T47D (cell line): ENCODE measurements around the gene RAI1.

ENCODE experiments used
- DNase-seq, 2 experiments: peaks; one replicate each; pipeline versions ENCODE4 v3.0.0 to v3.0.0-alpha.2; 2011 to 2012; ENCODE audit warnings: low read depth in 1 of 2, low spot score in 1 of 2
- JUND ChIP-seq: IDR thresholded peaks from 2 replicates; pipeline ENCODE4 v1.6.1; 2012; ENCODE audit warnings: low read depth
- in situ Hi-C: cut with HindIII; loops from 2 replicates; pipeline ENCODE4 v1.10.0; 2016; ENCODE audit warnings: low sequenced_read_pairs, low pct_unique_long_range_greater_than_20kb

Gene RAI1

DNA sequence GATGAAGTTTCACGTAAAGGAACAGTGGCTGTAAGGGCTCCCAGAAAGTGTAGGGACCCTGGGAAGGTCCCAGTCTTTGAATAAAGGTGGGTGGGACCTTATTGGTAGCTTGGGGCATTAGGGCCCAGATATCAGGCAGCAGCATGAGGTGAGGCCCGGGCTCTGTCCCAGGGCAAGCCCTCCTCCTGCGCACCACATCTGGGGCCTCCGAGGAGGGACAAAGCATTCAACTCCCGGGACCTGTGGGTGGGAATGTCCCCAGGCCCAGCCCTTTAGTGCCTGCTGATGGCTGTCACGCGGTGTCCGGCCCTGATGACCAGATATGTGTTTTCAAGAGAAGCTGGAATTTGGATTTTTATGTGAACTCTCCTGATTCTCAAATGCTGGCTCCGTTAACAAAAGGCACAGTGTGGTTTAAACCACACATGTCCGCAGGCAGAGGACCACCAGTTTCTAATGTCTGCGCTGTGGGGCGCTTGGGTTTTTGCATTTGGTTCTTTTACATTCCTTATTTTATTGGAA, 30.4 kb downstream of the RAI1 start:
- in situ Hi-C loops, result no loop called here
- no peak for TF ChIP-seq JUND
- no peak for DNase-seq

DNA sequence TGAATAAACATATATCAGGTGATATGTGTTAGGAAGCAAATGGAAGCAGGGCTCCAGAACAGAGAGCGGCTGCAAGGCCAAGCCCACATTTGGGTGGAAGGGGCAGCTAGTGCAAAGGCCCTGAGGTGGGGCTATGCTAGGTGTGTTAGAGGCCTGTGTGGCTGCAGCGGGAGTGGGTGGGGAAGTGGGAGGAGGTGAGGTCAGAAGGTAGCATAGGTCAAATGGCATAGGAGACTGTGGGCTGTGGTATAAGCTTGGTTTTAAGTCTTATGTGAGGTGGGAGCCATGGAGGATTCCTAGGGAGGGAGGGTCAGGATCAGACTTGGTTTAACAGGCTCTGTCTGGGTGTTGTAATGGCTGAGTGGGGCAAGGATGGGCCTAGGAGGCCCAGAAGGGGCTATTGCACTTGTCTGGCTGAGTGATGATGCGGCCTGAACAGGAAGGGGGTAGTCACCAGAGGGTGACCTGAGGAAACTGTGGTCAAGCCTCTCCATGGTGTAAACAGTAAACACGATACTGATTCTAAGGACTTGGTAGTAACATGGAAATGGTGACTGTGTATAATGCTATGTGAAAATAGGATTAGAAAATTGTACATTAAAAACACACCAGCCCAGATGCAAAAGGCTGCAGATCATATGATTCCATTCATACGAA, 31.1 kb downstream of the RAI1 start:
- DNase-seq, result no peak
- in situ Hi-C loops, result no loop called here
- TF ChIP-seq JUND, result no peak

DNA sequence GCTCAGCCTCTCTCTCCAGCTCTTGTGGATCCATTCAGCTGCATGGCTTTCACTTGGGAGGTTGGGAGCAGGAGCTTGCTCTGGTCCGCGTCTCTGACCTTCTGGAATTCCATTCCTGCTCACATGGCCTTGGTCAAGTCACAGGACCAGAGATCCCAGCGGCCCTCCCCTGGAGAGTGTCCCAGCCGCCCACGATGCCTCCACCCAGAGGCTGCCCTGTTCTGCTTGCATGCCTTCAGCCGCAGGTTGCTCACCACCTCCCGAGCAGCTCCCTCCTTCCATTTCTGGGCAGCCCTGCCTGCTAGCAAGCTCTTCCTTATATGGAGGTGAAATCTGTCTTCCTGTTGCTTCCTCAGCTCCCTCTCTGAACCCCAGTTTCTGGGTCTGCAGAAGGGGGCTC, 32.6 kb downstream of the RAI1 start:
- in situ Hi-C loops, result no loop called here
- DNase-seq, result peak in 1 of 2 experiments; percentile 72
- no peak for TF ChIP-seq JUND

DNA sequence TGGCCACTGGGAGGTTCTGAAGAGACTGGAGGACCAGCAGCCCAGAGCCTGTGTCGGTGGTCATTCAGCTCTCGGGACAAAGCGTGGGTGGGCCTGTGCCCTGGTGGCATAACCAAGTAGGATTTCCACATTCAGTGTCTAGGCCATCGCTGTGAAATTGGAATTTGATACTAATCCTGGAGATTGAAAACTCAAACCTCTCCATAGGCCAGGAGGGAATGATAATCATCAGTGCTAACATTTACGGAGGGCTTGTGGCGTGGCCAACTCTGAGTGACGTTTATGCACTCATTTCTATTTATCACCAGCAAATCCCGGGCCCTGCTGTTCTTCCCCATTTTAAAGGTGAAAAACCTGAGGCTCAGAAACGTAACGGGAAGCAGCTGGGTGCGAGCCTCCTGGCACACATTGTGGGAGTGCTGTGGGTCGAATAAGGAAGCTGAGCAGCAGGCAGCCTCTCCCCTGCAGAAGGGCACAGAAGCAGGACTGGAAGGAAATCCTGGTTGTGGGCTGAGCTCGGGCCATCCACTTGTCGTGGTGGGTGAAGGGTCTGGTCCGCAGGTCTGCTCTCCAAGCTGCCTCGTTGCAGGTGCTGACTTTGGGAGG, 33.1 kb downstream of the RAI1 start:
- in situ Hi-C loops, result no loop called here
- peak in 1 of 2 experiments; percentile 65 for DNase-seq
- TF ChIP-seq JUND, result no peak

DNA sequence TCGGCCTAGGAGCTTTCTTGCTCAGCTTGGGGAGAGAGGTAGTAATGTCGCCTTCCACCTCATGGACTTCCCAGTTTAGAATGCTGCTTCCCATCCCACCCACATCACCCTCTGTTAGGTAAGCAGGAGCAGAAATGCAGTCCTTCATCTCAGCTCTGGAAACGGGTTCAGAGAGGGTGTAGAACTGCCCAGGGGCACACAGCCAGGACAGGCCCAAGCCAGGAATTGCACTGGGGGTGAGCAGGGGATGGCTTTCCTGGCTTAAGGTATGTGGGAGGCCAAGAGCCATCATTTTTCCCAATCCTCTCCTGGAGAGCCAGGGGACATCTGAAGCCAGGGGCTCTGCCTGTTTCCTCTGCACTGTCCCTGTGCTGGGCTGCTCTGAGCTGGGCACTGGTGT, 33.6 kb downstream of the RAI1 start:
- no peak for DNase-seq
- in situ Hi-C loops, result no loop called here
- TF ChIP-seq JUND, result no peak

DNA sequence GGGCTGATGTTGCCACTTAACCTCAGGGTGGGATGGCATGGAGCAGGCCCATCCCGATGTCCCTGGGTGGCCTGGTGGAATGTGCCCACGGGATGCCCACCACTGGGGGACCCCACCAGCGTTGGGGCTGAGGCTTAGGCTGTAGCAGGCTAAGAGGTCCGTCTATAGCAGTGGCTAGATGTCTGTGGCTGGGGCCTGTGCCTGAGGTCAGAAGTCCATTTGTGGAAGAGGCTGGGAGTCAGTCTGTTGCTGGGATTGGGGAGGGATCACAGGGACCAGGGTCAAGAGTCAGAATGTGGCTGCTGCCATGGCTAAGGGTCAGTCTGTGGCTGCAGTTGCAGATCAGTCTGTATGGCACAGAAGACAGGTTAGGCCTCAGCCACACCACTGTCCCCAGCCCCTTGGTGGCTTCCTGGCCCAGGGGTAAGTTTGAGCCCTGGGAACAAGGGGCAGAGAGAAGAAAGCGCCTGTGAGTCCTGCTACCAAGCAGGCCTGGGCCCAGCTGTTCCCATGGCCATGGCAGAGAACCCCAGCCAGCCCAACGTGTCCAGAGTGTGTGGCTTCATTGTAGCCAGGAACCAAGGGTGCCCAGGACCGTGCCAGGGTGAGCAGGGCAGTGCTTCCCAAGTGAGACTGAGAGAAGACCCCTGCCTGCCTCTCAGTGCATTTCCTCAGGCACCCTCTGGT, 35.7 kb downstream of the RAI1 start:
- DNase-seq, result no peak
- in situ Hi-C loops, result no loop called here
- TF ChIP-seq JUND, result no peak

DNA sequence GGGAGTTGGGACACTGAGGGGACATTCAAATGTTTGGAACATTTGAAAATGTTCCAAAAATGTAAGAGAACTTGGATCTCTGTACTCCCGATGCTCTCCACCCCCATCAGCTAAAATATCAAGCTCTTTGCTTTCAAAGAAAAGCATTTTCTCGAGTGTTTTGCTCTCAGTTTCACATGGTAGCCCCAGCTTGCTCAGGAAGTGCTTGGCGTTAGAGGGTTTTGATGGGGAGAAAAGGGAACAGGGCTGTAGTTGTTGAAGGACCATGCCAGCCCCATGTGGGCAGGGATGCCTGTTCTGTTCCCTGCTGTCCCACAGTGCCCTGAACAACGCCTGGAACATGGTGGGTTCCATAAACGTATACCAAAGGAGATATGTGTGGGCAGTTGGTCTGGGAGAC, 37.0 kb downstream of the RAI1 start:
- DNase-seq, result no peak
- in situ Hi-C loops, result no loop called here
- no peak for TF ChIP-seq JUND

DNA sequence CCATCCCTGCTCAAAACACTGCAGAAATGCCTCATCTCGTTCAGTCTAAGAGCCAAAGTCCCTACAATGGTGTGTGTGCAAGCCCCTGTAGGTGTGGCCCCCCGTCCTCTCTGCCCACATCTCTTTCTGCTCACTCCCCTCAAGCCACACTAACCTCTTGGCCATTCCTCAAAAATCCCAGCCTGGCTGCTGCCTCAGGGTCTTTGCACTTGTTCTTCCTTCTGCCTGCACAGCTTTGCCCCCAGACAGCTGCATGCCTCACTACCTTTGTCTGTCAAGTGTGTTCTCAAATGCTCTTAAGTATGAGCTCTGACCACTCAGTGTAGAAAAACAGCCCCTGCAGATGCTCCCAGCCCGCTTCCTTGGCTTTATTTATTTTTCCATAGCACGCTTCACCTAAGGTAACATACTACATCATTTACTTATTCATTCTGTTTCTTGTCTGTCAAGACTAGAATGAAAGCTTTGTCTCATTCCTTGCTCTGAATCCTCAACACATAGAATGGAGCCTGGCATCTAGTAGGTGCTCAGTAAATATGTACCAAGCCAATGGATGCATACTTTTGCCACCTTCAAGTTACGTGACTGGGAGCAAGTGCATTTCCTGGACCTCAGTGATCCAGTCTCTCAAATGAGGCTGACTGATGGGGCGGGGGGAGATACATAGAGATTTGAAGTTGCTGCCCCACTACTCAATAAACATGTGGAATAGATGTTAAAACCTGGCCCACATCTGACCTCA, 38.1 kb downstream of the RAI1 start:
- no peak for TF ChIP-seq JUND
- DNase-seq, result no peak
- in situ Hi-C loops, result no loop called here

DNA sequence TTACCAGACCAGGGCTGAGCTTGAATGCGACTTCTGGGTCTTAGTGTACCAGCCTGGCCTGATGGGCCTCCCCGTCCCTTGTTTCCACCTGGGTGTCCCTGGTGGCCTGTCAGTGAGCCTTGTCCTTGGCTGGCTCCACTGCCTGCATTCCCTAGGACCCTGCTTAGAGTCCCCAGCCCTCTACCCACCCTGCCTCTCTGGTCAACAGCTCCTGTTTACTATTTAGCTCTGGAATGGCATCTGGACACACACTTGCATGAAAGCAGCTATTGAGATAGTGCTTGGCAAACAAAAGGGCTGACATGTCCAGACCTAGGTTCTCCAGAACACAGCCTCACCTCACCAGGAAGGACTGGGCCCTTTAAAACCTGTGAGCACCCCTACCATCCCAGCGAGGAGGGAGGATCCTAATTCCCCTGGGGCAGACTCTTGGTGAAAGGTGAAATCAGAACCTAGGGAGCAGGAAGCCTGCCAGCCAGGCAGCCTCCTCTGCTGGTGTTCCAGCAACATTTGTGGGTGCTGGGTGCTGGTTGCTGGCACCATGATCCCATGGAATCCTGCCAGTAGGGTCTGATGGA, 38.8 kb downstream of the RAI1 start:
- TF ChIP-seq JUND, result no peak
- DNase-seq, result peak in 1 of 2 experiments; percentile 38
- in situ Hi-C loops, result no loop called here

DNA sequence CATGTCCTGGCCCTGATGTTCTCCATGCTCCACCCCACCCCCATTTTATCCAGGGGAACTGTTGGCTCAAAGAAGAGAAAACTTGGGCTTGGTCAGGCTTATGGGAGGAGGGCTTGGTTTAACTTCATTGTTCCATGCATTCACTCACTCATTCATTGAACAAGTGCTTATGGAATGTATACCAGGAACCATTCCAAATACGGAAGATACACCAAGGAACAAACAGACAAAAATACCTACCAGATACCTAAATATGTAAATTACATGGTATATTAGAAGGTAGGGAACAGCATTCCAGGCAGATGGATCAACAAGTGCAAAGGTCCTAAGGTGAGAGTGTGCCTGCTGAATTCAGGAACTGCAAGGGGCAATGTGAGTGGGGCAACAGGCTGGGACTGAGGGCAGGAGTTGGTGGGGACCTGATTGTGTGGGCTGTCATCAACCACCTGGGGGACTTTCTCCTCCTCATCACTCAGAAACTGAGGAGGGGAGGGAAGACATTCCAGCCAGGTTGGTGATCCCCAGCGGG, 39.9 kb downstream of the RAI1 start:
- no peak for TF ChIP-seq JUND
- no peak for DNase-seq
- in situ Hi-C loops, result no loop called here

DNA sequence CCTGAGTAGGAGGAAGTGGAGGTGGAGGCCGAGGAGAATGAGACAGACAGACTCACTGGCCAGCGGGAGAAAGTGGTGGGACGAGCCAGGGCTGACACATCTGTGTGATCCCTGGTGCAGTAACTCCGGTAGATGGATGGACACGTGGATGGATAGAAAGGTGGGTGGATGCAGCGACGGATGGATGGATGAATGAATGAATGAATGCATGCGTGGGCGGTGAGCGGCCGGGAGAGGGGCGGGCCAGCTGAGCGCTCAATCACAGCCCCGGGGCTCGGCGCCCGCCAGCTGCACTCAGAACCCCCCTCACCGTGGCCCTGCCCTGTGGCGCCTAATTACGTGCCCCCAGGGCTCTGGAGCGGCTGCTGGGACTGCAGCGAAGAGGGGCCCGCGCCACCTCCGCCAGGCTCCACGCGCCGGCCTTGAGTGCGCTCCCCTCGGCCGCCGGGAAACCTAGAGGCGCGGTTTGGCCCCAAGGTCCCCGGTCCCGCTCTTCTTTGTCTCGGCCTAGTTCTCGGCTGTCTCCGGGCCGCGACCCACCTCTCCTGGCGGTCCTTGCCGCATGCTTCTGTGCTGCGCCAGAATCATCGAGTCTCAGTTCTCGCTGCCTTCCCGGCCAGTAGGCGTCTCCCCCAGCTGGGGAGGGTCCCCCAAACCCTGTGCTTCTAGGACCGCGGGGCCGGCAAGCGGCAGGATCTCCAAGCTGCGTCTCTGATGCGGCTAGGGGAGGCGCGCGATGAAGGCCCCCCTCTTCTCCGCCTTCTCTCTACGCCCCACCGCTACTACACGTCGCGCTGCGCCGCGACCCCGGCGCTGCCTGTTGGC, 41.0 kb downstream of the RAI1 start:
- TF ChIP-seq JUND, result no peak
- in situ Hi-C loops, result no loop called here
- DNase-seq, result no peak

DNA sequence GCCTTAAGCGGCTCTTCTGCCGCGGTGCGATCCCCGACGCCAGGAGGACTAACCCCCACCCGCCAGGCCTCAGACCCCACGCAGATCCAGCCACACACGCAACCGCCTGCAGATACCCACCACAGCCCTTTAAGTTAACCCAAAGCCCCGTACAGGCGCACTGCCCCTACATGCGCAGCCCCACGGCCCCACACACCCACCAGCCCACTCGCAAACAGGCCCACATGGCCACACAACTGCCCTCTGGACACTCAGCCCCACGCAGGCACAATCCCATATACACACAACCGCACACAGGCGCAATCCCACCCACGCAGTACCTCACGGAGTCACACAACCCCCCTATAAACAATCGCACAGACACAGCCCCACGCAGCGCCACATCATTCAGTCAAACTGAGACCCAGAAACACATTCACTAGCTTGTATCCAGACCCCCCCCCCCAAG, 41.7 kb downstream of the RAI1 start:
- DNase-seq, result no peak
- no peak for TF ChIP-seq JUND
- in situ Hi-C loops, result no loop called here
